Measurements from ENCODE around the gene FAM151B. TPM values are rescaled to one million over a fixed set of nuclear protein-coding genes. Genes with fewer than 3 reads are reported as not detected.

Gene FAM151B
- total RNA-seq, 1 experiment from 2014 or later: 0.72 TPM

DNA sequence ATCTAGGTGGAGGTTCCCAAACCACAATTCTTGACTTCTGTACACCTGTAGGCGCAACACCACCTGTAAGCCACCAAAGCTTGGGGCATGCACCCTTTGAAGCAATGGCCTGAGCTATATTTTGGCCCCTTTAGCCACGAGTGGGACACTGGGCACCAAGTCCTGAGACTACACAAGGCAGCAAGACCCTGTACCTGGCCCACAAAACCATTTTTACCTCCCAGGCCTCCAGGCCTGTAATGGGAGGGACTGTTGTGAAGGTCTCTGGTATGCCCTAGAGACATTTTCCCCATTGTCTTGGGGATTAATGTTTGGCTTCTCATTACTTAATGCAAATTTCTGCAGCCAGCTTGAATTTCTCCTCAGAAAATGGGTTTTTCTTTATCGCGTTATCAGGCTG is 24.6 kb upstream of the FAM151B start:
- no peak overlapping the region for H4K91ac ChIP-seq (ENCODE audit: insufficient read length, low read depth, low read length)
- no peak overlapping the region for H4K5ac ChIP-seq (ENCODE audit: insufficient read length, low read depth, low read length)
- H3K4me3 Mint-ChIP-seq: no peak overlapping the region
- no peak overlapping the region for H3K23ac ChIP-seq (ENCODE audit: insufficient read length, low read depth, low read length)
- H3K4me1 Mint-ChIP-seq: peaks cover 0 to 16% of the 10 kb centered on the region in 2 experiments; a peak in 2 of 4 replicates
- H3K14ac ChIP-seq (ENCODE audit: insufficient read depth, low read length): no peak overlapping the region
- WGBS (ENCODE audit: extremely low coverage, insufficient read length, low lambda C conversion rate): no CpG with 5 or more reads among the region's 4 CpGs
- H3T11ph ChIP-seq (ENCODE audit: low read length): no peak overlapping the region
- no peak overlapping the region for H3K9ac ChIP-seq (ENCODE audit: extremely low read depth, insufficient read length, low read length)
- H3K9me3 Mint-ChIP-seq: peaks cover 29 to 33% of the 10 kb centered on the region in 2 experiments
- no peak overlapping the region for H3K4ac ChIP-seq (ENCODE audit: low read depth, low read length)
- no peak overlapping the region for H3K4me2 ChIP-seq (ENCODE audit: insufficient read depth, insufficient read length, low read length)
- no peaks in the 10 kb centered on the region for H3K79me1 ChIP-seq (ENCODE audit: insufficient read depth, low read depth, low read length, poor library complexity, severe bottlenecking)
- no peak overlapping the region for H2BK15ac ChIP-seq (ENCODE audit: low read depth, low read length)
- no peak overlapping the region for H2BK12ac ChIP-seq (ENCODE audit: insufficient read length, low read depth, low read length)
- H3K27me3 Mint-ChIP-seq (ENCODE audit: low read depth): peaks cover 1% of the 10 kb centered on the region; the same call in 1 of the 2 replicates
- no peaks in the 10 kb centered on the region for H3K27me3 ChIP-seq (ENCODE audit: insufficient read depth, low read length)
- no peak overlapping the region for H4K8ac ChIP-seq (replicated peaks; ENCODE audit: insufficient read length, low read depth, low read length)
- no peak overlapping the region for H3K18ac ChIP-seq (ENCODE audit: insufficient read length, low read depth, low read length)
- DNase-seq: no peak
- no peak overlapping the region for H2BK120ac ChIP-seq (ENCODE audit: low read depth, low read length, poor library complexity, severe bottlenecking)
- TF ChIP-seq, protein P1, sequence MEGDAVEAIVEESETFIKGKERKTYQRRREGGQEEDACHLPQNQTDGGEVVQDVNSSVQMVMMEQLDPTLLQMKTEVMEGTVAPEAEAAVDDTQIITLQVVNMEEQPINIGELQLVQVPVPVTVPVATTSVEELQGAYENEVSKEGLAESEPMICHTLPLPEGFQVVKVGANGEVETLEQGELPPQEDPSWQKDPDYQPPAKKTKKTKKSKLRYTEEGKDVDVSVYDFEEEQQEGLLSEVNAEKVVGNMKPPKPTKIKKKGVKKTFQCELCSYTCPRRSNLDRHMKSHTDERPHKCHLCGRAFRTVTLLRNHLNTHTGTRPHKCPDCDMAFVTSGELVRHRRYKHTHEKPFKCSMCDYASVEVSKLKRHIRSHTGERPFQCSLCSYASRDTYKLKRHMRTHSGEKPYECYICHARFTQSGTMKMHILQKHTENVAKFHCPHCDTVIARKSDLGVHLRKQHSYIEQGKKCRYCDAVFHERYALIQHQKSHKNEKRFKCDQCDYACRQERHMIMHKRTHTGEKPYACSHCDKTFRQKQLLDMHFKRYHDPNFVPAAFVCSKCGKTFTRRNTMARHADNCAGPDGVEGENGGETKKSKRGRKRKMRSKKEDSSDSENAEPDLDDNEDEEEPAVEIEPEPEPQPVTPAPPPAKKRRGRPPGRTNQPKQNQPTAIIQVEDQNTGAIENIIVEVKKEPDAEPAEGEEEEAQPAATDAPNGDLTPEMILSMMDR (conservative IDR thresholded peaks at IDR 0.05): no peak
- no peaks in the 10 kb centered on the region for H4K20me1 ChIP-seq (ENCODE audit: control insufficient read depth, insufficient read depth, insufficient read length)
- no peaks in the 10 kb centered on the region for H3K4me1 ChIP-seq (ENCODE audit: insufficient read depth, low read length)
- H3K9me3 ChIP-seq (ENCODE audit: control insufficient read depth, low read depth, low read length): peaks cover 15% of the 10 kb centered on the region
- H2AK5ac ChIP-seq (ENCODE audit: insufficient read length, low read length): no peak overlapping the region
- H2BK20ac ChIP-seq (ENCODE audit: low read depth, low read length, poor library complexity, severe bottlenecking): no peak overlapping the region
- no peak overlapping the region for H3K27ac Mint-ChIP-seq
- H3K79me2 ChIP-seq (ENCODE audit: insufficient read depth, low read length): no peaks in the 10 kb centered on the region
- H3K36me3 Mint-ChIP-seq (ENCODE audit: insufficient read depth in 1 of 3, low read depth in 3 of 3): peaks cover 58 to 78% (median 74%) of the 10 kb centered on the region in 3 experiments
- no peak overlapping the region for H2BK5ac ChIP-seq (ENCODE audit: insufficient read length, low read length)
- H3K27ac ChIP-seq (ENCODE audit: insufficient read length, low read depth, low read length): no peak overlapping the region
- H2AFZ ChIP-seq (ENCODE audit: low read length): no peak overlapping the region
- H3K56ac ChIP-seq (ENCODE audit: insufficient read length, low read depth, low read length): no peak overlapping the region
- no peaks in the 10 kb centered on the region for H3K23me2 ChIP-seq (ENCODE audit: insufficient read length, low read depth, low read length, poor library complexity, severe bottlenecking)
